IgD-negative memory B cell (primary cell): ENCODE results near the gene HSPH1. TPM values are rescaled to one million over a fixed set of nuclear protein-coding genes. Genes with fewer than 3 reads are reported as not detected.
"Not testable (repeated sequence)": the region's sequence is repeated elsewhere in the genome, so short reads cannot be mapped to it uniquely, and the experiment has no call there.

ENCODE experiments used
- H3K27ac Mint-ChIP-seq, 3 donors: one replicate each; pipeline ENCODE4 v1.8.0; 2020 to 2022; ENCODE audit warnings: mild to moderate bottlenecking in 3 of 3, mixed read lengths in 3 of 3, moderate library complexity in 1 of 3
- H3K27me3 Mint-ChIP-seq: one replicate; pipeline ENCODE4 v1.8.0; 2021; ENCODE audit warnings: mixed read lengths
- H3K36me3 Mint-ChIP-seq: one replicate; pipeline ENCODE4 v1.8.0; 2020; ENCODE audit warnings: mild to moderate bottlenecking, mixed read lengths
- H3K4me1 Mint-ChIP-seq, 3 donors: one replicate each; pipeline ENCODE4 v1.8.0; 2020 to 2022; ENCODE audit warnings: mixed read lengths in 3 of 3, mild to moderate bottlenecking in 1 of 3
- H3K4me3 Mint-ChIP-seq, 4 donors: one replicate each; pipeline ENCODE4 v1.8.0; 2020 to 2022; ENCODE audit warnings: mild to moderate bottlenecking in 4 of 4, mixed read lengths in 4 of 4, moderate library complexity in 3 of 4
- H3K9me3 Mint-ChIP-seq, 3 donors: one replicate each; pipeline ENCODE4 v1.8.0; 2020 to 2021; ENCODE audit warnings: mixed read lengths in 3 of 3, mild to moderate bottlenecking in 1 of 3
- polyA plus RNA-seq: library from polyadenylated mRNA; unstranded; fragments of 300-500 nt; fragmentation: Illumina TruSeq; gene quantifications from one replicate; pipeline ENCODE4 v1.2.3, GENCODE V29; 2021

The HSPH1 gene
- polyA plus RNA-seq, 1 donor from 2014 or later = 52.8 TPM

DNA sequence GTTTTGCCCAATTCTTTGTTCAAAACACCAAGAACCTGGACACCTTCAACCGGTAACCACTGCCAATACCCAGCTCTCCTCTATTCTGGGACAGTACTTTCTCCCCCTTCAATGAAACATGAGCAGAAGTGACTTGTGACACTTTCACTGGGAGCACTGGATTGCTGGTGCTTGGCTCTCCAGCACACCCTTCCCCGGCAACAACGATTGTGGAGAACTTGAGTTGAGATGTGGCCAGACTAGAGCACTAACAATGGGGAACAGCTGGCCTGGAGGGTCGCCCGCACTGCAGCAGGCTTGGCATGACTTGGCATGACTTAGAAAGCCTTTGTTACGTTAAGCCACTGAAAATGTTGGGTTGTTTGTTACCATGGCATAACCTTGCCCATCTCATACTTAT lies 30.6 kb upstream of the HSPH1 start:
- Mint-ChIP-seq H3K27me3 (peaks cover 4% of the 10 kb centered on the region), H3K36me3 (peaks cover 5% of the 10 kb centered on the region), H3K4me3 (no peak overlapping the region), H3K4me1 (no peaks in the 10 kb centered on the region), H3K9me3 (peaks cover 0 to 2% (median 2%) of the 10 kb centered on the region in 3 donors), H3K27ac (no peak overlapping the region)

DNA sequence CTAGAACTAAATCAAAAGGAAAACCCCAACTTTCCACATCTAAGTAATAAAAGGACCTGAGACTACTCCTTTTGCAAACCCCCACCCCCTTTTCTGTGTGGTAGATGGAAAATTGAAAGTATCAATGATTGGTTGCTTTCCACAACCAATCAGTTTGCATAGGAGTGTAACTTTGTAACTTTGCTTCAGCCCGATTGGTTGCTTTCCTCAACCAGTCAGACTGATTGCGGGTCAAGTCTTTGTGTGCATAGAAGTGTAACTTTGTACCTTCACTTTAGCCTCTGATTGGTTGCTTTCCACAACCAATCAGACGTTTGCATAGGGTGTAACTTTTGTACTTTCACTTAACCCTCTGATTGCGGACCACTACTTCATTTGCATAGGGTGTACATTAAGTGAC lies 30.0 kb upstream of the HSPH1 start:
- Mint-ChIP-seq H3K9me3 (peaks cover 0 to 2% (median 2%) of the 10 kb centered on the region in 3 donors), H3K4me1 (no peaks in the 10 kb centered on the region), H3K27ac (no peak overlapping the region), H3K4me3 (no peak overlapping the region), H3K27me3 (peaks cover 4% of the 10 kb centered on the region), H3K36me3 (peaks cover 5% of the 10 kb centered on the region)

DNA sequence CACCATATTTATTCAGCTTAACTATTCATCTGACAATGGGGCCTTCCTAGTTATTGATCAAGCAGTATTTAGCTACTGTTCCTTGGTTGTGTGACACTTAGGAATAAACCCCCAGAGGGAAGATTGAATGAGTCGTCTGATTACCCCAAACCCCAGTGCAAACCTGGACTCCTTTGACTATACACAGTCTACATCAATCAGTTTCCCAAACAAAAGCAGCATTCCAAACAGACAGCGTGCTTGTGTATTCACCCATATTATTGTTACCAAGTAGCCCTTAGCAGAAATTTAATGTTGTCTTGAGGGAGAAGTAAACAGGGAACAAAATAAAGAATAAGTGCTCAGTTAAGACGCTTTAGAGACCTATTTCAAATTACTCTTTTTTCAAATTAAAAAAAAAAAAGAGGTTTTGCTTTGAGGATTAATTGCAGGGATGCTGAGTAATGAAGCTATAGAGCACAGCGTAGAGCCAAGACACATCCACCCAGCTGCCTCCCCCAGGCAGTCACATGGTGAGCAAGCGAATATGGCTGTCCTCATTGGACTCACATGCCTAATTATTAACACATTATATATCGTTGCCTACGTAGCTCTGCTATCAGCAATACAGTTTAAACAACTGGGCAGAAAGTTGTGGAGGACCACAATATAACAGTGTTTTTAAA lies 23.4 kb upstream of the HSPH1 start:
- H3K4me3 Mint-ChIP-seq = no peak overlapping the region
- peaks cover 3% of the 10 kb centered on the region for H3K36me3 Mint-ChIP-seq
- H3K27me3 Mint-ChIP-seq = peaks cover 4% of the 10 kb centered on the region
- H3K9me3 Mint-ChIP-seq = peaks cover 0 to 2% (median 0%) of the 10 kb centered on the region in 3 donors
- H3K27ac Mint-ChIP-seq = no peak overlapping the region
- H3K4me1 Mint-ChIP-seq = no peaks in the 10 kb centered on the region

DNA sequence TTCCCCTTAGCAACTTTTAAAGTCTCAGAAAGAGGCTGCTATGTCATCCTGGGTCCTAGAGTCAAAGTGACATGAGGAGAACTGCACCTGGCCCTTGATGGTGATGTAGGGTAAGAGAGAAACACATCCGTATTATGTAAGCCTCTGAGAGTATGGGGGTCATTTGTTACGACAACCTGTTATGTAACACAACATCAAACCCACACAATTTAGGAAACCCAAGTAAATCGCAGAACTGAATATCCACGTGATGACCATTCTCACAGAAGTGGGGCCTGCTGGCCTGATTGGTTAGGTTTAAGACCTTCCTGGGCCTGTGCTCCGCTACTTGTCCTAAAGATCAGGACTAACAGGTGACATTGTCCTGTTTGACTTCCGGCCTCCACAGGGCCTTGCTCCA lies 22.7 kb upstream of the HSPH1 start:
- H3K36me3 Mint-ChIP-seq = peaks cover 3% of the 10 kb centered on the region

DNA sequence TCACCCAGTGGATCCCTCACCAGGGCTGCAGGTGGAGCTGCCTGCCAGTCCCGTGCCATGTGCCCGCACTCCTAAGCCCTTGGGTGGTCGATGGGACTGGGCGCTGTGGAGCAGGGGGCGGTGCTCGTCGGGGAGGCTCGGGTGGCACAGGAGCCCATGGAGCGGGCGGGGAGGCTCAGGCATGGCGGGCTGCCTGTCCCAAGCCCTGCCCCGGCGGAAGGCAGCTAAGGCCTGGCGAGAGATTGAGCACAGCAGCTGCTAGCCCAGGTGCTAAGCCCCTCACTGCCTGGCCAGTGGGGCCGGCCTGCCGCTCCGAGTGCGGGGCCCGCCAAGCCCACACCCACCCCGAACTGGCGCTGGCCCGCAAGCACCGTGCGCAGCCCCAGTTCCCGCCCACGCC lies 21.3 kb upstream of the HSPH1 start:
- Mint-ChIP-seq H3K27me3 (peaks cover 1% of the 10 kb centered on the region), H3K9me3 (peaks cover 0 to 3% (median 2%) of the 10 kb centered on the region in 3 donors), H3K4me3 (no peak overlapping the region), H3K36me3 (peaks cover 1% of the 10 kb centered on the region), H3K27ac (no peak overlapping the region), H3K4me1 (peaks cover 0 to 2% (median 0%) of the 10 kb centered on the region in 3 donors)

More for the DNA sequence above, 22.7 kb upstream of the HSPH1 start:
- peaks cover 0 to 2% (median 0%) of the 10 kb centered on the region in 3 donors for H3K9me3 Mint-ChIP-seq
- H3K4me3 Mint-ChIP-seq = no peak overlapping the region
- H3K4me1 Mint-ChIP-seq = peaks cover 0 to 1% (median 0%) of the 10 kb centered on the region in 3 donors
- H3K27ac Mint-ChIP-seq = no peak overlapping the region
- H3K27me3 Mint-ChIP-seq = peaks cover 4% of the 10 kb centered on the region

DNA sequence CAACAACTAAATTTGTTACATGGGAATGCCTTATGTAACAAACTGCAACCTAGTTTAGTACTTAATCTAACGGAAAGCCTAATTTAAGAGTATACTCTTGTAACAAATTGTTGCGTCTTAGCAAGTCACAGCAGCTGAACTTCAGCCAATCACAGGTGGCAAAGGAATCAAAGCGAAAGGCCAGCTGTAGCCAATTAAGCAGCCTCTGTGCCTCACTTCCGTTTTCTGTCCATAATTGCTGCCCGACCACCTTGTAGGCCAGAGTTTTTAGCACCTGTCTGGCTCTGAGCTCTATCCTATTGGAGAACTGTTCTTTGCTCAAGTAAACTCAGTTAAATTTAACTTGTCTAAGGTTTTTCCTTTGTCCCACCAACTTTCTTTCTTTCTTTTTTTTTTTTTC lies 18.1 kb upstream of the HSPH1 start:
- Mint-ChIP-seq H3K27ac (peak overlapping the region in 1 of 3 donors; percentile 37), H3K4me3 (no peak overlapping the region), H3K27me3 (no peaks in the 10 kb centered on the region), H3K9me3 (peaks cover 0 to 4% (median 0%) of the 10 kb centered on the region in 3 donors), H3K4me1 (peaks cover 0 to 2% (median 0%) of the 10 kb centered on the region in 3 donors), H3K36me3 (no peaks in the 10 kb centered on the region)

DNA sequence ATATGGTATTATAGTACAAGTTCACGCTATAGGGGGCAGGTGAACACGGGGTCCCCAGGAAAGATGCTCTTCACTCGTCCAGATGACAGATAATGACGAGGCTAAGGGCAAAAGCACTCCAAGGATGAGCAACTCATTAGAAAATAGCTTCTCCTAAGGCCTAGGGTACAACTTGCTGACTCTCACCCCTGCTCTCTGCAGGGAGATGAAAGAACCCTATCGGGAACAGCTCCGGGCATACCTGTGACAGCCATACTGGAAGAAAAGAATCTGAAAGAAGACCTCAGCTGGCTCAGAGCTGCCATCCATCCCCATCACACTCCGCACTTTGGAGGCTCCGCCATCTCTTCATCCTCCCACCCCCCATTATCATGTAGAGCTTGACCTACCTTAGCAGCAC lies 17.5 kb upstream of the HSPH1 start:
- peaks cover 0 to 2% (median 0%) of the 10 kb centered on the region in 3 donors for H3K4me1 Mint-ChIP-seq
- H3K27me3 Mint-ChIP-seq = no peaks in the 10 kb centered on the region
- no peak overlapping the region for H3K4me3 Mint-ChIP-seq
- no peaks in the 10 kb centered on the region for H3K36me3 Mint-ChIP-seq
- peaks cover 0 to 4% (median 0%) of the 10 kb centered on the region in 3 donors for H3K9me3 Mint-ChIP-seq
- peak overlapping the region in 1 of 3 donors; percentile 37 for H3K27ac Mint-ChIP-seq

DNA sequence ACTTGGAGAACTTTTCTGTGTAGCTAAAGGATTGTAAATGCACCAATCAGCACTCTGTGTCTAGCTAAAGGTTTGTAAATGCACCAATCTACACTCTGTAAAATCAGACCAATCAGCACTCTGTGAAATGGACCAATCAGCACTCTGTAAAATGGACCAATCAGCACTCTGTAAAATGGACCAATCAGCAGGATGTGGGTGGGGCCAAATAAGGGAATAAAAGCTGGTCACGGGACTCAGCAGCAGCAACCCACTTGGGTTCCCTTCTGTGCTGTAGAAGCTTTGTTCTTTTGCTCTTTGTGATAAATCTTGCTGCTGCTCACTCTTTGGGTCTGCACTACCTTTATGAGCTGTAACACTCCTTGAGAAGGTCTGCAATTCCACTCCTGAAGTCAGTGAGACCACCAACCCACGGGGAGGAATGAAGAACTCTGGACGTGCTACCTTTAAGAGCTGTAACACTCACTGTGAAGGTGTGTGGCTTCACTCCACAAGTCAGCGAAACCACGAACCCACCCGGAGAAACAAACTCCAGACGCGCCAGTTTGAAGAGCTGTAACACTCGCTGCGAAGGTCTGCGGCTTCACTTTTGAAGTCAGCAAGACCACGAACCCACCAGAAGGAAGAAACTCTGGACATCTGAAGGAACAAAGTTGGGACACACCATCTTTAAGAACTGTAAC lies 16.2 kb upstream of the HSPH1 start:
- not testable (repeated sequence) for H3K36me3 Mint-ChIP-seq, H3K9me3 Mint-ChIP-seq, H3K4me1 Mint-ChIP-seq, H3K27me3 Mint-ChIP-seq, H3K4me3 Mint-ChIP-seq
- H3K27ac Mint-ChIP-seq = peak overlapping the region in 1 of 3 donors; percentile 46

DNA sequence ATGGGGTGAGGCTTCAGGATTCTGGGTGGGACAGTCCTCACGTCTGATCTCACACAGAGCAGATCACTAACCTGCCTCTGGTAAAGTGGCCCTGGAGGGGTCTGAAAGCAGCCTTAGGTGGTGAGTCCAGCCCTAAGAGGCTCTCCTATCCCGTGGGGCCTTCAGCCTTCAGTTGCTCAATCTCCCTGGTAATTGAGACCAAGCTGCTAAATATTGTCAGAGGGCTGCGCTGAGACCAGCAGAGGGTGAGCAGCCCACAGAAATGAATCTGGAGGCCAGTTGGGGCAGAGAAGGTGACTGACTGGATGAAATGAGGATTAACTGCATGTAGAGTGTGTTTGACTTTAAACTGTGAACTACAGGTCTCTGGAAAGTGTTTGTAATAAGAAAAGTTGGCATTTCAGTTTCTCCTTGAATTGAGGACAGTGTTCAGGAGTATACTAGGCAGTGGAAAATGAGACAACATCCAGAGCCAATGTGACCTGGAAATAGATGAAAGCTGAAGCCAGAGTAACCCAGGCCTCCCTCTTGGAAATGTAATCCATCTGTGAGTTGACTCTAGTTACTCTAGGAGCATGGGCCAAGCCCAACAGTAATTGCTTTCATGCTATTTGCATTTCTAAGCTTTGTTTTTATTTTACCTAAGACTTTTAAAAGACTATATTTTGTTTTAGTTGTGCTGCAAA lies 14.3 kb upstream of the HSPH1 start:
- H3K27ac Mint-ChIP-seq = no peak overlapping the region
- H3K4me1 Mint-ChIP-seq = peaks cover 0 to 2% (median 0%) of the 10 kb centered on the region in 3 donors
- H3K36me3 Mint-ChIP-seq = no peaks in the 10 kb centered on the region
- no peak overlapping the region for H3K4me3 Mint-ChIP-seq
- peaks cover 6% of the 10 kb centered on the region for H3K27me3 Mint-ChIP-seq
- H3K9me3 Mint-ChIP-seq = peaks cover 0 to 4% (median 0%) of the 10 kb centered on the region in 3 donors

DNA sequence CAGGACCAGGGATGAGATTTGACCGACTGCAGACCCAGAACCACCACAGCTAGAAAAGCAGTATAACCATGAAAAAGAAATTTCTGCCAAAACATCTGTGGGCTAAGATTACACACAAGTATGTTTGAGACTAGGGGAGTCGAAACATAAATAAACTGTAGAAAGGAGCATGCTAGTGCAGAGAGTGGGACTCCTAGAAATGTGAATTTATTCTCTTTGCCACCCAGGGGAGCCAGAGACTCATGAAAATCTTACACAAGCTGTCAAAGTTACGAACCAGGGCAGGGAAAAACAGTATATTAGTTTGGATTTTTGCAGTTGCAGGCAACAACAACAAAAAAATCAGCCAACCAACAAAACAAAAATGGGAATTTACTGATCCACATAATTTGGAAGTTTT lies 12.3 kb upstream of the HSPH1 start:
- H3K36me3 Mint-ChIP-seq = no peaks in the 10 kb centered on the region
- H3K27ac Mint-ChIP-seq = no peak overlapping the region
- H3K9me3 Mint-ChIP-seq = peaks cover 0 to 4% (median 0%) of the 10 kb centered on the region in 3 donors
- H3K4me3 Mint-ChIP-seq = no peak overlapping the region
- H3K27me3 Mint-ChIP-seq = peaks cover 8% of the 10 kb centered on the region
- no peaks in the 10 kb centered on the region for H3K4me1 Mint-ChIP-seq

DNA sequence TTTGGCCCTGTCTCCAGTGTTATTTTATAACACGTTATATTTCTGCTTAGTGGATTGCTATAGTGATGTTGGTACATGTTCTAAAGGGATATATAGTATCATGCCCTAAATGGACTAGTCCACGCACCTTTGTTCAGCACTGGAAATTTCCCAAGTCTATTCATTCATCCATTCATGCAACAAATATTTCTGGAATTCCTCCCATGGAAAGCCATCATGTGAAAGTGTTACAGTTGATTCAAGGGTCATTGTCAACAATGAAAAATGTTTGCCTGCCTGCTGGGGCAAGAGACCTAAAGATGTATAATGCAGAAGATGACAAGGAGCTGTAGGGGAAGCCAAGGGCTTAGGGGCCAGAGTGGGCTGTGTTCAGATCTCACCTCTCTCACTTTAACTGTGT lies 10.8 kb upstream of the HSPH1 start:
- no peak overlapping the region for H3K4me3 Mint-ChIP-seq
- no peaks in the 10 kb centered on the region for H3K4me1 Mint-ChIP-seq
- no peaks in the 10 kb centered on the region for H3K9me3 Mint-ChIP-seq
- H3K27me3 Mint-ChIP-seq = peaks cover 12% of the 10 kb centered on the region
- no peak overlapping the region for H3K27ac Mint-ChIP-seq
- H3K36me3 Mint-ChIP-seq = no peaks in the 10 kb centered on the region

DNA sequence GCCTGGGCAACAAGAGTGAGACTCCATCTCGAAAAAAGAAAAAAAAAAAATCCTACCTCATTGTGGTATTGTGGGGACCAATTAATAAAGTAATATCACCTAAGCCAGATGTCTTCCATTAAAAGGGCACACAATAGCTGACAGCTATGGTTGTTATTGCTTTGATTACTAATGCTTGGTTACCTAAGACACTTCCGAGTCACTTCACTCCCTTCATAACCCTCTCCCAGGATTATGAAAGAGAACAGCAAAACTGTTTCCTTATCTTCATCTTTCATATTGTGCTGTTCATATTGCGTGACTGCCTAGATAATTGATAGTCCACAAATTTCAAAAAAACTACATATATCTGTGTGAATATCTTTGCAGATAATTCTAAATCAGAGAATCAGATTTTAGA lies 10.3 kb upstream of the HSPH1 start:
- H3K4me3 Mint-ChIP-seq = no peak overlapping the region
- no peaks in the 10 kb centered on the region for H3K4me1 Mint-ChIP-seq
- H3K9me3 Mint-ChIP-seq = no peaks in the 10 kb centered on the region
- H3K27ac Mint-ChIP-seq = no peak overlapping the region
- H3K36me3 Mint-ChIP-seq = no peaks in the 10 kb centered on the region
- H3K27me3 Mint-ChIP-seq = peaks cover 12% of the 10 kb centered on the region

DNA sequence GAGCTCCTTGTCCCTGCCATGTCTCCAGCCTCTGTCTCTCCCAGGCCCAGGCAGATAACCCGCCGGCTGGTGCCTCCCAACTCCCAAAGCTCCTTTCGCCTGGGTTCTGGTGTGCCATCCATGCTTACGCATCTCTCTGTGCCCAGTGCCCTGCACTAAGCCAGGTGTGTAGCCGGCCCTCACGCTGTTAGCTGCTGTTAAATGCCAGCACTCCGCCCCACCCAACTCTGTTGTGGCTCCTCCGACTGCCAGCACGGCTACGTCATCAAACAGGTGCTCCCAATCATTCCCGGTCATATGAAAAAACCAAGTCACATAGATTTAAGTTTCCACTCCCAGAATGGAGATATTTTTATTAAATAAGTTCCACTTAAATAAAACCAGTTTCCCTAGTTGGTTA lies 7.0 kb upstream of the HSPH1 start:
- peak overlapping the region in 1 of 4 donors; percentile 72 for H3K4me3 Mint-ChIP-seq
- peak overlapping the region in 1 of 3 donors; percentile 73 for H3K27ac Mint-ChIP-seq
- H3K36me3 Mint-ChIP-seq = no peaks in the 10 kb centered on the region
- H3K9me3 Mint-ChIP-seq = no peaks in the 10 kb centered on the region
- no peaks in the 10 kb centered on the region for H3K4me1 Mint-ChIP-seq
- peaks cover 12% of the 10 kb centered on the region for H3K27me3 Mint-ChIP-seq

DNA sequence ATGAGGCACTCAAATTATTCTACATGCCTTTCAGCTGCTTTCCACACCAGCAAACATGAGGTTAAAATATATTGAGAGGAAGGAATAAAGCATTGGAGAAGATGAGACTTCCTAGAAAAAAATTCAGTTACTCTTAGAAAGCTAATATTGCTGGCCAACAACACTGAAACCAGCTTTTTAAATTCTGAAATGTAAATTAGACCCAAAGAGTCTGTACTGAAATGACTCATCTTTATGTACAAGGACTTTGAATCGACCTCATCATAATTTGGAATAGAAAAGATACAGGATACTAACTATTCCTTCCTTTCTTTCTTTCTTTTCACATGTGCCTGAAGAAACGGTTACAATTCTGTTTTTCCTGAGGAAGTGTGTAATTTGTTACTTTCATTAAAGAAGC lies 6.5 kb upstream of the HSPH1 start:
- H3K4me1 Mint-ChIP-seq = peaks cover 0 to under 1% (median 0%) of the 10 kb centered on the region in 3 donors
- peaks cover 12% of the 10 kb centered on the region for H3K27me3 Mint-ChIP-seq
- H3K36me3 Mint-ChIP-seq = no peaks in the 10 kb centered on the region
- no peak overlapping the region for H3K4me3 Mint-ChIP-seq
- no peak overlapping the region for H3K27ac Mint-ChIP-seq
- H3K9me3 Mint-ChIP-seq = no peaks in the 10 kb centered on the region

DNA sequence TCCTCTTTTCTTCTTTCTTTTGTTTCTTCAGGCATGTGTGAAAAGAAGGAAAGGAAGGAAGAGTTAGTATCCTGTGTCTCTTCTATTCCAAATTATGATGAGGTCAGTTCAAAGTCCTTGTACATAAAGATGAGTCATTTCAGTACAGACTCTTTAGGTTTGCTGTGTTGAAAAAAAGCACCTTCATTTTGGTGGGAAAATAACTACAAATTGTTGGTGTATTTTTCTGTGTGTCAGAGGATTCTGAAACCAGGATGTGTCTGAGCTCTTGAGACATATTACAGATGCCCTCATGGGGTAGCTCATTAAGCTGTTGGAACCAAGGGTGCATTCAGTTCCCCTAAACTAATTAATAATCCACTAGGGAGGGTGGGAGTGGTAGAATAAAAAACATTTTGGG lies 5.8 kb upstream of the HSPH1 start:
- H3K4me1 Mint-ChIP-seq = peaks cover 6 to 7% (median 6%) of the 10 kb centered on the region in 3 donors
- no peak overlapping the region for H3K4me3 Mint-ChIP-seq
- H3K27ac Mint-ChIP-seq = no peak overlapping the region
- peaks cover 8% of the 10 kb centered on the region for H3K27me3 Mint-ChIP-seq
- H3K9me3 Mint-ChIP-seq = no peaks in the 10 kb centered on the region
- H3K36me3 Mint-ChIP-seq = no peaks in the 10 kb centered on the region
